Measurements from ENCODE around the gene GAP43.

Gene GAP43

GRCh38 chr3:115624029-115624741 lies 875 bp downstream of the GAP43 start:
- H3K4me1 ChIP-seq (ENCODE audit: insufficient read depth, low read length): no peaks in the 10 kb centered on the region
- H3K79me2 ChIP-seq (ENCODE audit: insufficient read depth, low read length): no peaks in the 10 kb centered on the region
- no peaks in the 10 kb centered on the region for H4K20me1 ChIP-seq (ENCODE audit: insufficient read depth, low read length)
- DNase-seq: no peak
- H3K27ac ChIP-seq (ENCODE audit: low read length): no peak overlapping the region
- peaks cover 12% of the 10 kb centered on the region for H3K27me3 ChIP-seq (ENCODE audit: insufficient read depth, low read length, poor library complexity)
- H3K9ac ChIP-seq (ENCODE audit: low read depth, low read length): no peak overlapping the region
- H3K9me3 ChIP-seq (ENCODE audit: insufficient read depth, low read length, severe bottlenecking): no peaks in the 10 kb centered on the region
- H3K4me3 ChIP-seq (ENCODE audit: low read depth in 1 of 2, low read length in 2 of 2): no peak overlapping the region
- H2AFZ ChIP-seq (ENCODE audit: low read depth, low read length): no peak overlapping the region
- H3K36me3 ChIP-seq (ENCODE audit: insufficient read depth, low read length): no peaks in the 10 kb centered on the region
- TF ChIP-seq CTCF (IDR thresholded peaks at IDR 0.05; ENCODE audit: borderline replicate concordance, extremely low read depth, low read length, poor library complexity, severe bottlenecking) (no peak), EZH2 (IDR thresholded peaks at IDR 0.05; ENCODE audit: borderline replicate concordance, low read depth, low read length, severe bottlenecking) (no peak)
- H3K4me2 ChIP-seq (ENCODE audit: insufficient read depth, low read length): no peak overlapping the region
- no peak for ATAC-seq (ENCODE audit: insufficient read depth, low read depth)

- no peaks in the 10 kb centered on the region for H3K9me3 ChIP-seq (ENCODE audit: insufficient read depth, low read length, severe bottlenecking)
- H4K20me1 ChIP-seq (ENCODE audit: insufficient read depth, low read length): no peaks in the 10 kb centered on the region
- H3K4me2 ChIP-seq (ENCODE audit: insufficient read depth, low read length): no peak overlapping the region
- H3K27ac ChIP-seq (ENCODE audit: low read length): no peak overlapping the region
- no peak overlapping the region for H2AFZ ChIP-seq (ENCODE audit: low read depth, low read length)
- TF ChIP-seq EZH2 (IDR thresholded peaks at IDR 0.05; ENCODE audit: borderline replicate concordance, low read depth, low read length, severe bottlenecking) (no peak), CTCF (IDR thresholded peaks at IDR 0.05; ENCODE audit: borderline replicate concordance, extremely low read depth, low read length, poor library complexity, severe bottlenecking) (no peak)
- ATAC-seq (ENCODE audit: insufficient read depth, low read depth) (no peak), DNase-seq (no peak)
- H3K36me3 ChIP-seq (ENCODE audit: insufficient read depth, low read length): no peaks in the 10 kb centered on the region
- peaks cover 12% of the 10 kb centered on the region for H3K27me3 ChIP-seq (ENCODE audit: insufficient read depth, low read length, poor library complexity)
- H3K4me1 ChIP-seq (ENCODE audit: insufficient read depth, low read length): no peaks in the 10 kb centered on the region
- H3K9ac ChIP-seq (ENCODE audit: low read depth, low read length): no peak overlapping the region
- H3K79me2 ChIP-seq (ENCODE audit: insufficient read depth, low read length): no peaks in the 10 kb centered on the region
- no peak overlapping the region for H3K4me3 ChIP-seq (ENCODE audit: low read depth in 1 of 2, low read length in 2 of 2)
Observed at GRCh38 chr3:115624901-115625300, 1.6 kb downstream of the GAP43 start.

- no peak overlapping the region for H3K4me3 ChIP-seq (ENCODE audit: low read depth in 1 of 2, low read length in 2 of 2)
- ATAC-seq (ENCODE audit: insufficient read depth, low read depth) (no peak), DNase-seq (no peak)
- no peaks in the 10 kb centered on the region for H3K36me3 ChIP-seq (ENCODE audit: insufficient read depth, low read length)
- H3K79me2 ChIP-seq (ENCODE audit: insufficient read depth, low read length): no peaks in the 10 kb centered on the region
- no peaks in the 10 kb centered on the region for H3K9me3 ChIP-seq (ENCODE audit: insufficient read depth, low read length, severe bottlenecking)
- TF ChIP-seq EZH2 (IDR thresholded peaks at IDR 0.05; ENCODE audit: borderline replicate concordance, low read depth, low read length, severe bottlenecking) (no peak), CTCF (IDR thresholded peaks at IDR 0.05; ENCODE audit: borderline replicate concordance, extremely low read depth, low read length, poor library complexity, severe bottlenecking) (no peak)
- H2AFZ ChIP-seq (ENCODE audit: low read depth, low read length): no peak overlapping the region
- H3K4me1 ChIP-seq (ENCODE audit: insufficient read depth, low read length): no peaks in the 10 kb centered on the region
- no peak overlapping the region for H3K4me2 ChIP-seq (ENCODE audit: insufficient read depth, low read length)
- no peaks in the 10 kb centered on the region for H4K20me1 ChIP-seq (ENCODE audit: insufficient read depth, low read length)
- peaks cover 12% of the 10 kb centered on the region for H3K27me3 ChIP-seq (ENCODE audit: insufficient read depth, low read length, poor library complexity)
- no peak overlapping the region for H3K9ac ChIP-seq (ENCODE audit: low read depth, low read length)
- no peak overlapping the region for H3K27ac ChIP-seq (ENCODE audit: low read length)
Observed at GRCh38 chr3:115626006-115626409, 2.7 kb downstream of the GAP43 start.
